ENCODE results near the gene CST9L. TPM values are rescaled to one million over a fixed set of nuclear protein-coding genes. Genes with fewer than 3 reads are reported as not detected.

CST9L gene
- total RNA-seq, 1 donor from 2014 or later: not detected

DNA sequence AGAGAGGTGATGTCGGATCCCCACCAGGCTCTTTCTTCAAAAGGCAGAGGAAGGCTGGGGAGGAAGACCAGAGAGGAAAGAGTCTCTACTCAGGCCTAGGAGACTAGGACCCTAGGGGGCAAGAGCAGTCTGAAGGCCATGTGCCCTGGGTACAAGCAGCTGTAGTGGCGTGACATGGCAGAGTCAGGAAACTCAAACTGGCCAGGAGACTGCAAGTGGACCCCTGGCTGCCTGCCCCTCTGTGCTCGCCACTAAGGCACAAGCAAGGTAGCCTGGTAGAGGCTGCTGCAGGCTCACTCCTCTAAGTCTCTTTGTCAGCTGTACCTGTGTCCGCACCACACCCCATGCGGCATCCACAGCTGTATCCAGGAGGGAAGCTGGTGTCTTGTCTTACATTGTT lies 19.9 kb downstream of the CST9L start:
- no peak for DNase-seq
- intact Hi-C loops (cut with DNase I): no loop called here
- no peak overlapping the region for H3K27ac ChIP-seq
- H3K4me1 ChIP-seq: no peaks in the 10 kb centered on the region
- H3K4me3 ChIP-seq: no peak overlapping the region
- no peaks in the 10 kb centered on the region for H3K36me3 ChIP-seq
- H3K9me3 ChIP-seq: no peaks in the 10 kb centered on the region
- no peak for ATAC-seq
- H3K27me3 ChIP-seq: no peaks in the 10 kb centered on the region
- no peak for TF ChIP-seq CTCF (IDR thresholded peaks at IDR 0.05)

DNA sequence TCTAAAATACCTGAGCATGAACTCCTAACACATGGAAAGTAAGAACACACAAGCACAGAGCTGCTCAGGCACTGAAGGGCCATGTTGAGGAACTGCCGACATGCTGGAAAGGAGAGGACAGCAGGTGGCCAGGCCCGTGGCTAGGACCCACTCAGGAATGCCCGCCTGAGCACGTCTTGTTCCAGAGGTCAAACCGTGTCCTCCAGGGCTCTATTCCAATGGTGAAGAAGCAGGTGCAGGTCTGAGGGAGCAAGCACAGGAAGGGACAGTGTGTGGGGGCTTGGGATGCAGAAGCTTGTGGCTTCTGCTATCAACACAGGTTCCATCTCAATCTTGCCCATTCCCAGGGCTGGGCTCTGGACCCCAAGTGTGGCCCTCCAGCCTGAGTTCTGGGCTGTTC lies 20.7 kb downstream of the CST9L start:
- H3K36me3 ChIP-seq: no peaks in the 10 kb centered on the region
- H3K4me1 ChIP-seq: no peaks in the 10 kb centered on the region
- ATAC-seq: no peak
- H3K4me3 ChIP-seq: no peak overlapping the region
- no peak for TF ChIP-seq CTCF (IDR thresholded peaks at IDR 0.05)
- intact Hi-C loops (cut with DNase I): no loop called here
- no peak for DNase-seq
- H3K27me3 ChIP-seq: no peaks in the 10 kb centered on the region
- no peak overlapping the region for H3K27ac ChIP-seq
- no peaks in the 10 kb centered on the region for H3K9me3 ChIP-seq

DNA sequence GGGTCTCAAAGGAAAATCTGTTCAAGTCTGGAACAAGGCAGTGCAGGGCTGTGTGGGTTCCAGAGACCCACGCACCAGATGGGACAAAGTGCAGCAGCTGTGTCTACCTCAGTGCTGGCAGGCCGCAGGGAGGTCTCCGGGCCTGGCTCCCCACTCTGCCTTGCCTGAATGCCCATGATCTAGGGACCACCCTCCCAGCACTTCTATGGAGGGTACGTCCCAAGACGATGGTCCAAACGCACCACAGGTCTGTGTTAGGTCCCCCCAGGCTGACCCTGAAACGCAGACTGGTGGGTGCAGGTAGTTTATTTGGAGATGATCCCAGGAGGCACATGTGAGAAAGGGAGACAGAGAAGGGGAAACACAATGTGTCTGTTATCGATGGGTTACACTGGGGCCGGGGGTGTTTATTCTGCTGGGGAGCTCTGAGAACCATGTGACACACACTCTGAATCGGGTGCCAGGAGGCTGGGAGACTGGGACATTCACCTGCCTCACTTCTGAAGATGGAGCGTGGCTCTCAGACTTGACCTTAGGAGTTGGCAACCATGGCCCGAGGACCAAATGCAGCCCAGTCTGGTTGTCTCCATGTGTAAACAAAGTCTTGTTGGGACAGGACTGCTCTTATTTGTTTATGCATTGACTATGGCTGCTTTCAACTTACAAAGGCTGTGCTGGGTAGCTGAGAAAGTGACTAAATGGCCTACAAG lies 21.7 kb downstream of the CST9L start:
- no peak for DNase-seq

GRCh38 chr20:23544133-23544532 lies 24.2 kb downstream of the CST9L start:
- no peak overlapping the region for H3K4me3 ChIP-seq
- H3K4me1 ChIP-seq: no peaks in the 10 kb centered on the region
- no peak for TF ChIP-seq CTCF (IDR thresholded peaks at IDR 0.05)
- no peaks in the 10 kb centered on the region for H3K9me3 ChIP-seq
- no peaks in the 10 kb centered on the region for H3K36me3 ChIP-seq
- DNase-seq (no peak), ATAC-seq (no peak)
- no peaks in the 10 kb centered on the region for H3K27me3 ChIP-seq
- intact Hi-C loops (cut with DNase I): no loop called here
- no peak overlapping the region for H3K27ac ChIP-seq

More for the DNA sequence above, 21.7 kb downstream of the CST9L start:
- H3K36me3 ChIP-seq: no peaks in the 10 kb centered on the region
- no peaks in the 10 kb centered on the region for H3K9me3 ChIP-seq
- H3K4me1 ChIP-seq: no peaks in the 10 kb centered on the region
- no peak overlapping the region for H3K27ac ChIP-seq
- H3K27me3 ChIP-seq: no peaks in the 10 kb centered on the region
- no peak for TF ChIP-seq CTCF (IDR thresholded peaks at IDR 0.05)
- ATAC-seq: no peak
- intact Hi-C loops (cut with DNase I): no loop called here
- H3K4me3 ChIP-seq: no peak overlapping the region

GRCh38 chr20:23542801-23543200 lies 25.5 kb downstream of the CST9L start:
- no peak overlapping the region for H3K4me3 ChIP-seq
- H3K36me3 ChIP-seq: no peaks in the 10 kb centered on the region
- no peaks in the 10 kb centered on the region for H3K4me1 ChIP-seq
- DNase-seq (no peak), ATAC-seq (no peak)
- intact Hi-C loops (cut with DNase I): no loop called here
- H3K9me3 ChIP-seq: no peaks in the 10 kb centered on the region
- H3K27ac ChIP-seq: no peak overlapping the region
- no peak for TF ChIP-seq CTCF (IDR thresholded peaks at IDR 0.05)
- no peaks in the 10 kb centered on the region for H3K27me3 ChIP-seq

DNA sequence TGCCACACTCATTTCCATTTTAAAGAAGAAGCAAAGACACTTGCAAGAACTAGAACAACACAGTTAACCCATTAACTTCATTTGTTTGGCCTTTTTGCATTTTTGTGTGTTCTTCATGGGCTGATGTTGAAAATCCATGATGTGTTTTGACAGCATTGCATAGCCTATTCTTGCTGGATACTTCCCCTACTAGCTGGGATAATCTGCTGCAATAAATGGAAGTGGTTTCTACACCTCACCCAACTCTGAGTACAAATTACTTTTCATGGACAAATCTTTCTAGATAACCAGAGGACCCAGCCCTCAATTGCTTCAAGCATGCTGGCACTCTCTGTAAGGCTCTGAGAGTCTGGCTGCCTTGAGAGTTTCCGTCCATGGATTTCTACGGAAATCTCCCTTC lies 26.5 kb downstream of the CST9L start:
- no peak for ATAC-seq
- Histone ChIP-seq H3K27ac (no peak overlapping the region), H3K27me3 (no peaks in the 10 kb centered on the region), H3K4me3 (no peak overlapping the region), H3K4me1 (no peaks in the 10 kb centered on the region), H3K9me3 (no peaks in the 10 kb centered on the region), H3K36me3 (no peaks in the 10 kb centered on the region)
- DNase-seq: no peak
- no peak for TF ChIP-seq CTCF (IDR thresholded peaks at IDR 0.05)
- intact Hi-C loops (cut with DNase I): no loop called here

Measured in upper lobe of right lung (tissue), 1 donor.